KMS-11 (cell line): ENCODE results near the gene GCH1.

Source experiments
- H2AFZ ChIP-seq: fragments of 200-600 bp; sonication (generic); 2 replicates; pipeline ENCODE4 v1.6.1; 2016; ENCODE audit warnings: antibody characterized with exemption, mixed run types, low read depth
- H3K27ac ChIP-seq: fragments of 200-600 bp; sonication (generic); 2 replicates; pipeline ENCODE4 v1.6.1; 2016; ENCODE audit warnings: mild to moderate bottlenecking, mixed run types
- H3K27me3 ChIP-seq: fragments of 200-600 bp; sonication (generic); 2 replicates; pipeline ENCODE4 v1.6.1; 2017; ENCODE audit warnings: mild to moderate bottlenecking, low read depth, mixed run types, moderate library complexity; ENCODE audit not compliant: insufficient read depth
- H3K36me3 ChIP-seq: fragments of 200-600 bp; sonication (generic); 2 replicates; pipeline ENCODE4 v1.6.1; 2017; ENCODE audit warnings: mild to moderate bottlenecking, mixed run types; ENCODE audit not compliant: insufficient read depth
- H3K4me1 ChIP-seq: fragments of 200-600 bp; sonication (generic); 2 replicates; pipeline ENCODE4 v1.6.1; 2016; ENCODE audit warnings: mild to moderate bottlenecking, low read depth, mixed run types; ENCODE audit not compliant: poor library complexity, severe bottlenecking
- H3K4me2 ChIP-seq: fragments of 200-600 bp; sonication (generic); 2 replicates; pipeline ENCODE4 v1.7.0; 2016; ENCODE audit warnings: mild to moderate bottlenecking, mixed run types
- H3K4me3 ChIP-seq: fragments of 200-600 bp; sonication (generic); IDR thresholded peaks from 2 replicates; pipeline ENCODE4 v1.6.1; 2017; ENCODE audit warnings: low read depth, low read length, mixed read lengths; ENCODE audit not compliant: insufficient read depth
- H3K79me2 ChIP-seq: fragments of 200-600 bp; sonication (generic); 2 replicates; pipeline ENCODE4 v1.6.1; 2016; ENCODE audit warnings: low read depth, mixed run types; ENCODE audit not compliant: insufficient read depth
- H3K9ac ChIP-seq: fragments of 200-600 bp; sonication (generic); 2 replicates; pipeline ENCODE4 v1.6.1; 2016; ENCODE audit warnings: mild to moderate bottlenecking, mixed run types
- H4K20me1 ChIP-seq: fragments of 200-600 bp; sonication (generic); 2 replicates; pipeline ENCODE4 v1.6.1; 2016; ENCODE audit warnings: mild to moderate bottlenecking, mixed run types; ENCODE audit not compliant: insufficient read depth
- CTCF ChIP-seq: fragments of 200-600 bp; sonication (generic); conservative IDR thresholded peaks from 2 replicates; pipeline ENCODE4 v1.6.1; 2017; ENCODE audit warnings: low read depth, mild to moderate bottlenecking, antibody characterized with exemption, low read length, moderate library complexity, mixed read lengths

The GCH1 gene

GRCh38 chr14:54854181-54854580 is 48.4 kb downstream of the GCH1 start:
- no peak overlapping the region for H3K4me3 ChIP-seq
- no peaks in the 10 kb centered on the region for H3K36me3 ChIP-seq
- H3K79me2 ChIP-seq = no peaks in the 10 kb centered on the region
- no peak overlapping the region for H3K27ac ChIP-seq
- no peaks in the 10 kb centered on the region for H4K20me1 ChIP-seq
- no peaks in the 10 kb centered on the region for H3K27me3 ChIP-seq
- H3K4me2 ChIP-seq = no peak overlapping the region
- no peak overlapping the region for H3K9ac ChIP-seq
- TF ChIP-seq CTCF = no peak
- peaks cover 5% of the 10 kb centered on the region for H3K4me1 ChIP-seq
- H2AFZ ChIP-seq = no peak overlapping the region

GRCh38 chr14:54853339-54853738 is 49.3 kb downstream of the GCH1 start:
- H3K36me3 ChIP-seq = no peaks in the 10 kb centered on the region
- no peaks in the 10 kb centered on the region for H4K20me1 ChIP-seq
- no peak overlapping the region for H3K4me3 ChIP-seq
- no peak overlapping the region for H3K4me2 ChIP-seq
- TF ChIP-seq CTCF = no peak
- H3K27ac ChIP-seq = no peak overlapping the region
- H3K79me2 ChIP-seq = no peaks in the 10 kb centered on the region
- H3K4me1 ChIP-seq = peaks cover 5% of the 10 kb centered on the region
- no peaks in the 10 kb centered on the region for H3K27me3 ChIP-seq
- H2AFZ ChIP-seq = no peak overlapping the region
- H3K9ac ChIP-seq = no peak overlapping the region

- Histone ChIP-seq H3K9ac (no peak overlapping the region), H4K20me1 (no peaks in the 10 kb centered on the region), H3K27ac (no peak overlapping the region), H3K4me1 (no peaks in the 10 kb centered on the region), H2AFZ (no peak overlapping the region), H3K4me2 (no peak overlapping the region), H3K79me2 (no peaks in the 10 kb centered on the region), H3K36me3 (no peaks in the 10 kb centered on the region), H3K4me3 (no peak overlapping the region), H3K27me3 (no peaks in the 10 kb centered on the region)
- TF ChIP-seq CTCF = no peak
Observed at GRCh38 chr14:54852215-54852614, 50.4 kb downstream of the GCH1 start.

- Histone ChIP-seq H3K27me3 (no peaks in the 10 kb centered on the region), H2AFZ (no peak overlapping the region), H3K79me2 (no peaks in the 10 kb centered on the region), H3K36me3 (no peaks in the 10 kb centered on the region), H3K4me2 (no peak overlapping the region), H4K20me1 (no peaks in the 10 kb centered on the region), H3K4me3 (no peak overlapping the region), H3K4me1 (no peaks in the 10 kb centered on the region), H3K27ac (no peak overlapping the region), H3K9ac (no peak overlapping the region)
- TF ChIP-seq CTCF = no peak
Observed at GRCh38 chr14:54848910-54849309, 53.7 kb downstream of the GCH1 start.

- Histone ChIP-seq H3K27ac (no peak overlapping the region), H2AFZ (no peak overlapping the region), H3K27me3 (no peaks in the 10 kb centered on the region), H3K36me3 (no peaks in the 10 kb centered on the region), H3K79me2 (no peaks in the 10 kb centered on the region), H4K20me1 (no peaks in the 10 kb centered on the region), H3K4me2 (no peak overlapping the region), H3K4me3 (no peak overlapping the region), H3K4me1 (no peaks in the 10 kb centered on the region), H3K9ac (no peak overlapping the region)
- TF ChIP-seq CTCF = no peak
Observed at GRCh38 chr14:54845641-54846040, 57.0 kb downstream of the GCH1 start.
